ENCODE data around the gene NBAS.

NBAS gene

GRCh38 chr2:15181092-15181745 lies 379.9 kb downstream of the NBAS start:
- POLR2A ChIA-PET: no interaction called here

GRCh38 chr2:15180379-15180778 lies 380.8 kb downstream of the NBAS start:
- Histone ChIP-seq H3K4me1 (ENCODE audit: control insufficient read depth, insufficient read depth, low read length) (peaks cover 3% of the 10 kb centered on the region), H3K4me3 (ENCODE audit: low read depth, low read length) (no peak overlapping the region), H3K9me3 (ENCODE audit: control insufficient read depth, insufficient read depth, low read depth, low read length) (no peaks in the 10 kb centered on the region), H3K36me3 (ENCODE audit: control insufficient read depth in 2 of 2, insufficient read depth in 1 of 2, low read length in 2 of 2) (no peaks in the 10 kb centered on the region), H3K27ac (ENCODE audit: extremely low read depth, low read depth, low read length) (no peak overlapping the region)
- POLR2A ChIA-PET: no interaction called here
- CTCF ChIA-PET: no interaction called here
- TF ChIP-seq MYNN (tag by site-specific recombination; IDR thresholded peaks at IDR 0.05; ENCODE audit: borderline replicate concordance): no peak
- no peak for TF ChIP-seq TRIM28 (IDR thresholded peaks at IDR 0.05; ENCODE audit: borderline replicate concordance, low read length)
- no peak for TF ChIP-seq WT1 (tag by site-specific recombination; IDR thresholded peaks at IDR 0.05)
- TF ChIP-seq KLF8 (tag by site-specific recombination; IDR thresholded peaks at IDR 0.05): no peak
- no peak for TF ChIP-seq TSHZ1 (tag by site-specific recombination; IDR thresholded peaks at IDR 0.05; ENCODE audit: borderline replicate concordance)
- TF ChIP-seq ZBTB11 (tag by site-specific recombination; conservative IDR thresholded peaks at IDR 0.05; ENCODE audit: low read depth): no peak
- no peak for TF ChIP-seq ZBTB8A (tag by site-specific recombination; IDR thresholded peaks at IDR 0.05)
- TF ChIP-seq PBX3 (CRISPR knock-in tag; IDR thresholded peaks at IDR 0.05): no peak
- TF ChIP-seq ZNF623 (tag by site-specific recombination; IDR thresholded peaks at IDR 0.05): no peak
- TF ChIP-seq ZNF433 (tag by site-specific recombination; IDR thresholded peaks at IDR 0.05; ENCODE audit: low read depth): no peak
- no peak for TF ChIP-seq ZNF416 (tag by site-specific recombination; IDR thresholded peaks at IDR 0.05)

More at GRCh38 chr2:15181092-15181745, 379.9 kb downstream of the NBAS start:
- no peak overlapping the region for H3K4me3 ChIP-seq (ENCODE audit: low read depth, low read length)
- TF ChIP-seq SETDB1 (IDR thresholded peaks at IDR 0.05; ENCODE audit: insufficient read length, low read length) (no peak), ZNF157 (tag by site-specific recombination; IDR thresholded peaks at IDR 0.05) (no peak), ZNF544 (tag by site-specific recombination; IDR thresholded peaks at IDR 0.05) (no peak), ZNF560 (tag by site-specific recombination; IDR thresholded peaks at IDR 0.05; ENCODE audit: borderline replicate concordance) (no peak), ZNF341 (tag by site-specific recombination; IDR thresholded peaks at IDR 0.05; ENCODE audit: low read depth) (no peak), ZNF416 (tag by site-specific recombination; IDR thresholded peaks at IDR 0.05) (no peak), ZBTB48 (tag by site-specific recombination; IDR thresholded peaks at IDR 0.05) (no peak), WT1 (tag by site-specific recombination; IDR thresholded peaks at IDR 0.05) (no peak), ZNF777 (tag by site-specific recombination; IDR thresholded peaks at IDR 0.05; ENCODE audit: borderline replicate concordance) (no peak)
- H3K4me1 ChIP-seq (ENCODE audit: control insufficient read depth, insufficient read depth, low read length): peaks cover 3% of the 10 kb centered on the region
- no peak overlapping the region for H3K27ac ChIP-seq (ENCODE audit: extremely low read depth, low read depth, low read length)
- CTCF ChIA-PET: no interaction called here
- no peaks in the 10 kb centered on the region for H3K36me3 ChIP-seq (ENCODE audit: control insufficient read depth in 2 of 2, insufficient read depth in 1 of 2, low read length in 2 of 2)
- H3K9me3 ChIP-seq (ENCODE audit: control insufficient read depth, insufficient read depth, low read depth, low read length): no peaks in the 10 kb centered on the region
